Measurements from ENCODE around the gene WNT10A. TPM values are rescaled to one million over a fixed set of nuclear protein-coding genes. Genes with fewer than 3 reads are reported as not detected.

The WNT10A gene
- total and polyA plus RNA-seq, 2 donors from 2014 or later: 1.1 to 10.2 TPM

- Histone ChIP-seq H3K27ac (ENCODE audit: low read depth in 2 of 2, low read length in 2 of 2) (no peak overlapping the region), H3K9me3 (ENCODE audit: control insufficient read depth in 2 of 3, insufficient read depth in 1 of 3, low read length in 3 of 3) (no peaks in the 10 kb centered on the region), H3K9ac (ENCODE audit: low read length in 3 of 3) (no peak overlapping the region), H3K36me3 (ENCODE audit: control insufficient read depth in 2 of 3, insufficient read depth in 3 of 3, low read length in 3 of 3) (no peaks in the 10 kb centered on the region), H3K4me3 (ENCODE audit: low read length in 3 of 3) (no peak overlapping the region), H3K27me3 (ENCODE audit: control insufficient read depth, insufficient read depth, low read length) (peaks cover 25% of the 10 kb centered on the region), H3K4me1 (ENCODE audit: control insufficient read depth in 2 of 3, insufficient read depth in 2 of 3, low read depth in 1 of 3, low read length in 3 of 3) (peaks cover 0 to 2% (median 0%) of the 10 kb centered on the region in 3 donors)
- intact Hi-C loops (cut with DNase I): no loop called here
- no peak for FAIRE-seq
- TF ChIP-seq CTCF (IDR thresholded peaks at IDR 0.05; ENCODE audit: borderline replicate concordance, extremely low read depth, insufficient read depth): no peak
- peak in 1 of 5 donors; percentile 30 for DNase-seq
Observed at GRCh38 chr2:218861645-218862318, 18.9 kb upstream of the WNT10A start.

- no peak for TF ChIP-seq CTCF (IDR thresholded peaks at IDR 0.05; ENCODE audit: borderline replicate concordance, extremely low read depth, insufficient read depth)
- no peak overlapping the region for H3K4me3 ChIP-seq (ENCODE audit: low read length in 3 of 3)
- no peaks in the 10 kb centered on the region for H3K36me3 ChIP-seq (ENCODE audit: control insufficient read depth in 2 of 3, insufficient read depth in 3 of 3, low read length in 3 of 3)
- DNase-seq (peak in 1 of 5 donors; percentile 23), FAIRE-seq (no peak)
- H3K4me1 ChIP-seq (ENCODE audit: control insufficient read depth in 2 of 3, insufficient read depth in 2 of 3, low read depth in 1 of 3, low read length in 3 of 3): peaks cover 0 to 2% (median 0%) of the 10 kb centered on the region in 3 donors
- H3K27me3 ChIP-seq (ENCODE audit: control insufficient read depth, insufficient read depth, low read length): peaks cover 25% of the 10 kb centered on the region
- no peaks in the 10 kb centered on the region for H3K9me3 ChIP-seq (ENCODE audit: control insufficient read depth in 2 of 3, insufficient read depth in 1 of 3, low read length in 3 of 3)
- H3K9ac ChIP-seq (ENCODE audit: low read length in 3 of 3): no peak overlapping the region
- no peak overlapping the region for H3K27ac ChIP-seq (ENCODE audit: low read depth in 2 of 2, low read length in 2 of 2)
- intact Hi-C loops (cut with DNase I): no loop called here
Observed at GRCh38 chr2:218863021-218863520, 17.6 kb upstream of the WNT10A start.

- intact Hi-C loops (cut with DNase I): no loop called here
- Histone ChIP-seq H3K9ac (ENCODE audit: low read length in 3 of 3) (no peak overlapping the region), H3K4me1 (ENCODE audit: control insufficient read depth in 2 of 3, insufficient read depth in 2 of 3, low read depth in 1 of 3, low read length in 3 of 3) (no peaks in the 10 kb centered on the region), H3K27me3 (ENCODE audit: control insufficient read depth, insufficient read depth, low read length) (peaks cover 25% of the 10 kb centered on the region), H3K4me3 (ENCODE audit: low read length in 3 of 3) (no peak overlapping the region), H3K27ac (ENCODE audit: low read depth in 2 of 2, low read length in 2 of 2) (no peak overlapping the region), H3K36me3 (ENCODE audit: control insufficient read depth in 2 of 3, insufficient read depth in 3 of 3, low read length in 3 of 3) (no peaks in the 10 kb centered on the region), H3K9me3 (ENCODE audit: control insufficient read depth in 2 of 3, insufficient read depth in 1 of 3, low read length in 3 of 3) (no peaks in the 10 kb centered on the region)
- FAIRE-seq: no peak
- TF ChIP-seq CTCF (IDR thresholded peaks at IDR 0.05; ENCODE audit: borderline replicate concordance, extremely low read depth, insufficient read depth): no peak
- DNase-seq: no peak
Observed at GRCh38 chr2:218865396-218865795, 15.3 kb upstream of the WNT10A start.
